ENCODE results near the gene CACFD1.
A peak's percentile ranks its signal among the peaks of the same experiment; 100 is the strongest.

The CACFD1 gene

GRCh38 chr9:133428617-133429101, 31.1 kb upstream of the CACFD1 start:
- no peak for FAIRE-seq
- peak; percentile 51 for DNase-seq (ENCODE audit: insufficient read length, low spot score)
- TF ChIP-seq, protein P1, sequence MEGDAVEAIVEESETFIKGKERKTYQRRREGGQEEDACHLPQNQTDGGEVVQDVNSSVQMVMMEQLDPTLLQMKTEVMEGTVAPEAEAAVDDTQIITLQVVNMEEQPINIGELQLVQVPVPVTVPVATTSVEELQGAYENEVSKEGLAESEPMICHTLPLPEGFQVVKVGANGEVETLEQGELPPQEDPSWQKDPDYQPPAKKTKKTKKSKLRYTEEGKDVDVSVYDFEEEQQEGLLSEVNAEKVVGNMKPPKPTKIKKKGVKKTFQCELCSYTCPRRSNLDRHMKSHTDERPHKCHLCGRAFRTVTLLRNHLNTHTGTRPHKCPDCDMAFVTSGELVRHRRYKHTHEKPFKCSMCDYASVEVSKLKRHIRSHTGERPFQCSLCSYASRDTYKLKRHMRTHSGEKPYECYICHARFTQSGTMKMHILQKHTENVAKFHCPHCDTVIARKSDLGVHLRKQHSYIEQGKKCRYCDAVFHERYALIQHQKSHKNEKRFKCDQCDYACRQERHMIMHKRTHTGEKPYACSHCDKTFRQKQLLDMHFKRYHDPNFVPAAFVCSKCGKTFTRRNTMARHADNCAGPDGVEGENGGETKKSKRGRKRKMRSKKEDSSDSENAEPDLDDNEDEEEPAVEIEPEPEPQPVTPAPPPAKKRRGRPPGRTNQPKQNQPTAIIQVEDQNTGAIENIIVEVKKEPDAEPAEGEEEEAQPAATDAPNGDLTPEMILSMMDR (IDR thresholded peaks at IDR 0.05; ENCODE audit: insufficient read depth, missing control alignments), result no peak

- TF ChIP-seq, protein P1 (IDR thresholded peaks at IDR 0.05; ENCODE audit: insufficient read depth, missing control alignments), result no peak
- FAIRE-seq (no peak), DNase-seq (ENCODE audit: insufficient read length, low spot score) (no peak)
Measured at GRCh38 chr9:133429214-133429613, 30.6 kb upstream of the CACFD1 start.

- DNase-seq (ENCODE audit: insufficient read length, low spot score) (peak; percentile 46), FAIRE-seq (no peak)
- TF ChIP-seq, protein P1 (IDR thresholded peaks at IDR 0.05; ENCODE audit: insufficient read depth, missing control alignments), result no peak
Measured at GRCh38 chr9:133429641-133430161, 30.1 kb upstream of the CACFD1 start.

DNA sequence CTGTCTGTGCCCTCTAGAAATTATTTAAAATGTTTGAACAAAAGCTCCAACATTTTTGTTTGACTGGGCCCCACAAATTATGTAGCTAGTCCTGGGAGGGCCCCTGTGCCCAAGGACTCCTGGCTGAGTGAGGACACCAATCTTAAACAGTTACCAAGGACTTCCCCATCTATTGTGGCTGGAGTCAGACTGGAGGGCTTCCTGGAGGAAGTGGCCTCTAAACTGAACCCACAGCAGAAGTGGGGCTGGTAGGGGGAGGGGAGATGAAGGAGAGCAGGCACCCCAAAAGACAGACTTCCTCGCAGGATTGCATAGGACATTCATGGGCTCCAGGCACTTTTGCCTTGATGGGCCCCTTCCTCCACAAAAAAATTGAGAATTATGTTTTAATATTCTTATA, 29.5 kb upstream of the CACFD1 start:
- no peak for FAIRE-seq
- DNase-seq (ENCODE audit: insufficient read length, low spot score), result peak; percentile 18

GRCh38 chr9:133433351-133433843, 26.4 kb upstream of the CACFD1 start:
- TF ChIP-seq, protein P1 (IDR thresholded peaks at IDR 0.05; ENCODE audit: insufficient read depth, missing control alignments), result no peak
- no peak for FAIRE-seq
- DNase-seq (ENCODE audit: insufficient read length, low spot score), result peak; percentile 19

More for the DNA sequence above, 29.5 kb upstream of the CACFD1 start:
- TF ChIP-seq, protein P1 (IDR thresholded peaks at IDR 0.05; ENCODE audit: insufficient read depth, missing control alignments), result no peak

GRCh38 chr9:133436681-133437080, 23.1 kb upstream of the CACFD1 start:
- DNase-seq (ENCODE audit: insufficient read length, low spot score) (no peak), FAIRE-seq (no peak)
- TF ChIP-seq, protein P1 (IDR thresholded peaks at IDR 0.05; ENCODE audit: insufficient read depth, missing control alignments), result no peak

DNA sequence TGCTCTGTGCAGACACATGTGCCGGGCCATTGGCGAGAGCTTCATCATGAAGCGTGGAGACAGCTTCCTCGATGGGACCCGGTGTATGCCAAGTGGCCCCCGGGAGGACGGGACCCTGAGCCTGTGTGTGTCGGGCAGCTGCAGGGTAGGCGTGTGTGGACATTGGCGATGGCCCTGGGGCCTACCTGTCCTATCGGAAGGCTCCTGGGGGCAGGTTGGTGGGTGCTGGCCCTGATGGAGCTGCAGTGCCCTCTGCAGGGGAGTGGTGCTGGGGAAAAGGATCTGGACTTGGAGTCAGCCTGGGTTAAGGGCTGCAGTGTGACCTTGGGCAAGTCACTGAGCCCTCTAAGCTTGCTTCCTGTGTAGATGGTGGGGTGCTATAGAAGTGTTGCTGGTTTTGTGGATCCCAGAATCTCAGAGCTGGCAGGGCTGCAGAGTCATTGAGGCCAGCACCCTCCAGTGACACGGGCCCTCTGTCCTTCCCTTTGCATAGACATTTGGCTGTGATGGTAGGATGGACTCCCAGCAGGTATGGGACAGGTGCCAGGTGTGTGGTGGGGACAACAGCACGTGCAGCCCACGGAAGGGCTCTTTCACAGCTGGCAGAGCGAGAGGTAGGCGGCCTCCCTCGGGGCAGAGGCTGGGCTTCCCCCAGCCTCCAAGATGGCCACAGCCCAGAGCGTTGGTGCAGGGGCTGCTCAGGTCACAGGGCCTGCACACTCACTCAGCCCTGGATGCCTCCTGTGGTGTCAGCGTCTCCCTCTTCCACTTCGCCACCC, 21.8 kb upstream of the CACFD1 start:
- DNase-seq (ENCODE audit: insufficient read length, low spot score) (no peak), FAIRE-seq (no peak)
- TF ChIP-seq, protein P1 (IDR thresholded peaks at IDR 0.05; ENCODE audit: insufficient read depth, missing control alignments), result peak; percentile 24
